ENCODE measurements around the gene TOGARAM1.

DNA sequence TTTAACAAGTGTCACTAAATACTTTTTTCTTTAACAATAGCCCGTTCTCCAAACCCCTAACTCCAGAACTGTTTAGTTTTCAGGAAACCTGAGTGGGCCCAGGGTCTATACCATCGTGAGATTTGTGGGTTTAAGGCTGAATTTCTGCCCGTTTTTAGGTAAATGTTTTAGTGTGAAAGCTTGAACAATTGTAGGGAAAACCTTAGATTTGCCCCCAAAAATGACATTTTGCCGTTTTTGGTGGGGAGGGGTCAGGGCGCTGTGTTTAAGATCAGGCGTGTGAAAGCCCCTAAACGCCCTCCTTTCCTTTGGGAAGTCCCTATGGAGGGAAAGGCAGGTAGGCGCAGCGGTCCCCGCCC, 121.6 kb downstream of the TOGARAM1 start:
- TF ChIP-seq, protein P1, sequence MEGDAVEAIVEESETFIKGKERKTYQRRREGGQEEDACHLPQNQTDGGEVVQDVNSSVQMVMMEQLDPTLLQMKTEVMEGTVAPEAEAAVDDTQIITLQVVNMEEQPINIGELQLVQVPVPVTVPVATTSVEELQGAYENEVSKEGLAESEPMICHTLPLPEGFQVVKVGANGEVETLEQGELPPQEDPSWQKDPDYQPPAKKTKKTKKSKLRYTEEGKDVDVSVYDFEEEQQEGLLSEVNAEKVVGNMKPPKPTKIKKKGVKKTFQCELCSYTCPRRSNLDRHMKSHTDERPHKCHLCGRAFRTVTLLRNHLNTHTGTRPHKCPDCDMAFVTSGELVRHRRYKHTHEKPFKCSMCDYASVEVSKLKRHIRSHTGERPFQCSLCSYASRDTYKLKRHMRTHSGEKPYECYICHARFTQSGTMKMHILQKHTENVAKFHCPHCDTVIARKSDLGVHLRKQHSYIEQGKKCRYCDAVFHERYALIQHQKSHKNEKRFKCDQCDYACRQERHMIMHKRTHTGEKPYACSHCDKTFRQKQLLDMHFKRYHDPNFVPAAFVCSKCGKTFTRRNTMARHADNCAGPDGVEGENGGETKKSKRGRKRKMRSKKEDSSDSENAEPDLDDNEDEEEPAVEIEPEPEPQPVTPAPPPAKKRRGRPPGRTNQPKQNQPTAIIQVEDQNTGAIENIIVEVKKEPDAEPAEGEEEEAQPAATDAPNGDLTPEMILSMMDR (IDR thresholded peaks at IDR 0.05; ENCODE audit: low read length): no peak
- TF ChIP-seq EZH2 (IDR thresholded peaks at IDR 0.05; ENCODE audit: borderline replicate concordance, low read length): no peak

Data from OCI-LY1 (cell line).